HG02571 (cell line): Measurements from ENCODE around the gene ATG7.
"Not testable (repeated sequence)": the region's sequence is repeated elsewhere in the genome, so short reads cannot be mapped to it uniquely, and the experiment has no call there.

Source experiments
- ATAC-seq: cut with Tn5 transposase; IDR thresholded peaks from one replicate; pipeline ENCODE4 v1.9.1; 2021; ENCODE audit warnings: mild to moderate bottlenecking, moderate library complexity; ENCODE audit not compliant: unreplicated experiment

ATG7 gene

GRCh38 chr3:11563865-11564185 is 291.6 kb downstream of the ATG7 start:
- no peak for ATAC-seq

DNA sequence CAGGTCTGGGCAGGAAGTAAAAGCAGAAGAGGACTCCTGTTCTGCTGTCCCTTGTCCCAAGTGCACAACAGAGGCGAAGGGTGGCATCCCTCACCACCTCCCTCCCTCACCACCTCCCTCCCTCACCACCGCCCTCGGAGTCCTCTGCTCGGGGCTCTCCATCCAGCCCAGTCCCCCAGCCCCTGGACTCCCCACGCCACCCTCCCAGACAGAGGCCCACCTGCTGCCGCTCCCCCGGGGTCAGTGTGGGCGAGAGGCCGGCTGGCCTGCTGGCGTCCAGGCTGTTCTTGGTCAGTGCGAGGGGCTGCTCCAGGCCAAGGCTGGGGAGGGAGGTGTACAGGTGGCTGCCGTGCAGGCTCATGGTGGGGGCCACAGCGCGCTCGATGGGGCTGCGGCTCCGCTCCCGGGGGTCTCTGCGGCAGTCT is 292.4 kb downstream of the ATG7 start:
- ATAC-seq = no peak

- no peak for ATAC-seq
Measured at GRCh38 chr3:11565072-11565471, 292.9 kb downstream of the ATG7 start.

- ATAC-seq = no peak
Measured at GRCh38 chr3:11565492-11565891, 293.3 kb downstream of the ATG7 start.

- ATAC-seq = no peak
Measured at GRCh38 chr3:11565932-11566331, 293.7 kb downstream of the ATG7 start.

- ATAC-seq = no peak
Measured at GRCh38 chr3:11566478-11566877, 294.3 kb downstream of the ATG7 start.

- ATAC-seq = no peak
Measured at GRCh38 chr3:11566916-11567315, 294.7 kb downstream of the ATG7 start.

DNA sequence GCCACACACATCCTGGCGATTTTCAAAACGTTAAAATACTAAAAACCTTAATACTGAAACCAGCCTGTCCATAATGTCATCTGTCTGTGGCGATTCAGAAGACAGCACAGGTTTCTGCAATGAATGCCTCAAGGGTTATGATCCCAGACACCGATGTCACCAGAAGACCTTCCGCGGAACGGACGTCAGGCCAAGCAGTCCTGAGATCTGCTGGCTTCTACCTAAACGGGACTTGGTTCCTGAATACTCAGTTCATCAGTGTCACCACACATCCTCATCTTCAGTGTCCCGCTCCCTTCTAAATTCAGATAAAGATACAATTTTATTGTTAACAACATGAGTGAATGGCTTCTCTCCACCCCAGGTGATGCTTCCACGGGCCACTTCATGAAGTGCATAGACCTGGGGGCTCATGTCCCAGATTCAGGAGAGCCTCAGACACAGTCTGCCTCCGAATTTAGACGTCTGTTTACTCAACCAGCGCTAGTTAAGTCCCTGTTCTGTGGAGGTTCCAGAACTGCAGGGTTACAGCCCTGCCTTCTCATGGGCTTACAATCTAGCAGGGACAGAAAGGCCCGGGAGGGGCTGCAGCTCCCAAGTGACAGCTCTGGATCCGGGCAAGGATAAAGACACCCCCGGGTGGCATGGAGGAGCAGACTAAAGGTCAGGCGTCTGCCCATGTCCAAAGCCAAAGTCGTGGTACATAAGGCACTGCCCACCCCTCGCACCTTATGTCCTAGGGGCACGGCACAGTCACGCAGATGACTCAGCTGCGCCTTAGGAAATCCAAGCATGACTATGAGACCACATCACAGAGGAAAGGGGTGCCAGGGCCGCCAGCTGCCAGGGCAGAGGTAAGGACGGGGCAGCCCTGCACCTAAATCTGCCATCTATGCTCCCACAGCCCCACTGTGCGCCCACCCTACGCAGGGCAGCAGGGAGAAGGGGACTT is 295.6 kb downstream of the ATG7 start:
- no peak for ATAC-seq

DNA sequence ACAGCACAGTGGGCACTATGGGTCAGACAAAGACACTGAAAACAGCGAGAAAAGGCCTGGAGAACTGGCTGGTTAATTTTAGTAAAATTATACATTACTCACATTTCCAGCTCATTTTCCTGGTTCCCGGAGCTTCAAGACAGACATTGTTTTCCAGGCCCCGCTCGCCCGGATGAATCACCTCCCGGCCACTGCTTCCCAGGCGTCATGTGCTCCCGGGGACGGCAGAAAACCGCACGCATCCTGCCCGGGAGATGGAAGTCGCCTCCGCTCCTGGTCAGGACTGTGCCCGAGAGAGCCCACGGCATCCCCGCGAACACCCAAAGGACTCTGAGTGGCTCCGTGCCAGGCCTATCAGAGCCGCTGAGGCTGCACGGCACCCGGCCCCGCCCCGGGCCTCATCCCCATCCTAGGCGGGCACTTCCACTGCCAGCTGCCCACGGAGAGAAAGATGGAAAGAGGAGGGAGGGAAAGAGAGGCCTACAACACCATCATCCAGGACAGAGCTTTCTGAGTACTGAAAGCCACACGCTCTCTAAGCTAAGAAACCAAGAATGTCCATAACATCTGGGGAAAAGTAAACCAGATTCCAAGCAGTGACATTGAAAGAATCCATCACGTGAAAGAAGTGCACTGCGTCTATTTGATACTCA is 296.4 kb downstream of the ATG7 start:
- no peak for ATAC-seq

DNA sequence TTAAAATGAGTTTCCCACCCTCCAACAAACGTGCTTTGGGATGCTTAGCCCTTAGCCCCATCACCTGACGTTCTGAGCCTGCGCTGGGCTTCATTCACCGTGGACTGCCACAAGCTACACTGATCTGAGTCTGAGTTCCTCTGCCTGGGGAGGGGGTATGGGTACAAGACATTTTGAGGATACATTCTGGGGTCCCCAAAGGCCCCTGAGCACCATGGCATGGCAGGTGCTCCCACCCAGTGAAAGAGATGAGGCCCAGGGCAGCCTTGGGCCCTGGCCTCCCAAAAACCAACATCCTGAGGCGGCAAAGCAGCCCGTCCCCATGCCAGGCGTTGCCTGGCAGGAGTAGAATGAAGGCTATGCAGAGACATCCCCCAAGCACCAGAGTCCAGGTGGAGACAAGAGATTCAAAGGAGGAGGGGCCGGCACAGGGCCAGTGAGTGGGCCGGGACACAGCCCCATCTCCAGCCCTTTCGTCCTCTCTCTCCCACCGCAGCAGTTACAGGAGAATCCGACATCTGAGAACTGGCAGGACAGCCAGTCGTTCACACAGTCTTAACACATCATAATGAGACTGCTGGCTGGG is 297.1 kb downstream of the ATG7 start:
- no peak for ATAC-seq

- no peak for ATAC-seq
Measured at GRCh38 chr3:11570251-11570650, 298.1 kb downstream of the ATG7 start.

DNA sequence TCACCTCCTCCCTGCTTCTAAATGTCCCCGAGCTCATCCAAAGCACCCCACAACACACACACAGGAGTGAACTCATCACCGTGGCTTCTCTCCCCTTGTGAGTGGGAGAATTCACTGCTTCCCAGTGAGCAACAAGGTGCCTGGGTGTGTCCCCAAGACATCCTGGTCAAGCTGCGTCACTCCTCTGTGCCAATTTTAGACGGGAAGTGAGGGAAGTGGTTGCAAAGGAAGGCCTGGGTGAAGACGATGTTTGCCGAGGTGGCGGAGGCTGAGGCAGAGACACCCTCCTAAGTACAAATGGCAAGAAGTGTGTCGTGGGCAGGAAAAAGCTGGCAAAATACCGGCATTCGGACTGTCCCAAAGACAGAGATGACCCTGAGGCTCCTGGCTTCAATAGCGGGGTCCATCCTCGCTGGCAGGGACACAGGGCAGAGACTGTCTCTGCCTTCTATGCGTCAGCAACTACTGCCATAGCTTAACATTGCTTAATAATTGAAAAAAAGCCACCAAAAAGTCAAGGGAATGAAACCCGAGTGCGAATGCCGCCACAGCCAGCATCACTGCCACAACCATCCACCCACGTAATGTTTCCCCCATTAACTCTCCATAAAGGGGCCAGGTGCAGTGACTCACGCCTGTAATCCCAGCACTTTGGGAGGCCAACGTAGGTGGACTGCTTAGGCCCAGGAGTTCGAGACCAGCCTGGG is 298.7 kb downstream of the ATG7 start:
- ATAC-seq = no peak

GRCh38 chr3:11572660-11573059 is 300.5 kb downstream of the ATG7 start:
- ATAC-seq = not testable (repeated sequence)

DNA sequence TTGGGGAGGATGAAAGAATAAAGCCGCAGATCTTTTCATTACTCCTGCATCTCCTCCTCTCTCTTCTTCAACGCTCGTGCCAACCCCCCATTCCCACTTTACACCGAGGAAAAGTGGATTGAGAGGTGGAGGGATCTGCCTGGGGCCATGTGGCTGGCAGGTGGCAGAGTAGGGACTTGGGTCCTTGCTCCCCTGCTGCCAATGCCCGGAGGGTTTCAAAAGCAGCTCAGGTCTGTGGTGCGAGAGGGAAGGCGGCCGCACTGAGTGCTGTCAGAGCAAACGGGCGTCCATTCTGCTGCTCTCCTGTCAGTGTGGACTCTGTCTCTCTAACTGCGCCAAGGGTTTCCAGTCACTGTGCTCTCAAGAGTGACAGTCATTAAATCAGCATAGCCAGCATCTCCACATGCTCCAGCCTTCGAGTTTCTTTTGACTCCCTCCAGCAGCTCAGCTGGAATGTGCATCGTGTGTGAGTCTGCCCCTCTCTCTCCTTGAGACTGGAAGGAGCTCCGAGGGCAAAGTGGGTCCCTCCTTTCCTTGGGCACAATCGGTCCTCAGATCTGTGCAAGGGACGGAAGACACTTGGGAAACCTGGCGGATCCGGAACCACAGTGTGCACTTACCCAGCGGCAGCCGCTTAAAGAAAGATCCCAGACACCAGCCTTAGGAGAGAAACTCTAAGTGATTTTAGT is 302.9 kb downstream of the ATG7 start:
- no peak for ATAC-seq

DNA sequence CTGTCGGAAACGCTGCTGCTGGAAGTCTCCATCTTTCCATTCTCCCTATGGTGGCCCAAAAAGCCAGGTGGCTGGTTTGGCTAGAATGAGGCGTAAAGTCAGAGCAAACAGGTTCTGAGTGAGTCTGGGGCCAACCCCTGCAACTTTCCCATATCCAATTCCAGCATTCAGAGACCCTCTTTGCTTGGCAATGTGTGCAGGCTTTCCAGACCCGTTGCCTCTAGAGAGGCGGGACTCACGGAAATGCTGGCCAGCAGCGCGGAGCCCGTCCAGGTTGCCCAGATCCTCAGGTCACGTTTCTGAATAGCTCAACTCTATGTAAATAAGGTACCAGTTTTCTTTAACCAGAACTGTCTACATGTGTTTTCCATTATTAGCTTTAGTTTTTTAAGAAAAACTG is 303.5 kb downstream of the ATG7 start:
- no peak for ATAC-seq

DNA sequence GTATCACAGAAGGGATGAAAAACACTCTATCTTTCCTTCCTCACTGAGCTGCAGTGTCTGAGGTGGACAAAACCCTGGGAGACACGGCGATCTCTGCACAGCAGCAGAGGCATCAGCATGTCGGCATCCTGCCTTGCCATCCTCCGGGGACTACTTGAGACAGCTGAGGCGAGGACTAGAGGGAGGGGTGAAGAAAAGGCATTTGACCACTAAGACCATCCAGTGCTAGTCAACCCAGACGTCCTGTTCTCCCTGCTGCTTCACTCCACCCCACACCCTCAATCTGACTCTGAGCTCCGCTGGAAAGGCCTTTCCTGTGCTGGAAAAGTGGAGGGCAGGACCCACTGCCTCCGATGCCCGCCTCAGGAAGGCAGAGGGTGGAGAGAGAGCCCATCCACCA is 304.3 kb downstream of the ATG7 start:
- no peak for ATAC-seq

DNA sequence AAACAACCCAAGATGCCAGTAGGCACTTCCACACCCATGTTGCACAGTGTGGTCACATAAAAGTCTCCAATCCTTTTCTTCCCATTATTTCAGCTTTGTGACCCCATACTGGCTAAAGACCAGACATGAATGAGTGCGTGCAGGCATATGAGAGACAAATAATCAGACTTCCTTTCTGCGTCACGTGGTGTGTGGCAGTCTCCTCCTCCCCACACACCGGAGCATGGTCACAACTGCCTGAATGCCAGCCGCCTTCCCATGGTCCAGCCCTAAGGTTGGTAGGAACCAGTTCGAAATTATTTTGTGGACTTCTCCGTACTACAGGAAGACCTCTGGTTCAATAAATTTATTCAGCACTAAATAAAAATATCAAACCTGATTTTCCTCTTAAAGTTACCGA is 306.0 kb downstream of the ATG7 start:
- no peak for ATAC-seq

- ATAC-seq = no peak
Measured at GRCh38 chr3:11580645-11581044, 308.4 kb downstream of the ATG7 start.

- ATAC-seq = no peak
Measured at GRCh38 chr3:11581237-11582190, 309.3 kb downstream of the ATG7 start.
